Measurements from ENCODE around the gene MAST4.
A peak's percentile ranks its signal among the peaks of the same experiment; 100 is the strongest.

Gene MAST4

GRCh38 chr5:67200809-67201562 lies 604.8 kb downstream of the MAST4 start:
- no peak for DNase-seq

GRCh38 chr5:67201897-67202549 lies 605.8 kb downstream of the MAST4 start:
- no peak for DNase-seq

GRCh38 chr5:67202828-67203227 lies 606.6 kb downstream of the MAST4 start:
- no peak for DNase-seq

- DNase-seq = no peak
Measured at GRCh38 chr5:67203701-67204074, 607.5 kb downstream of the MAST4 start.

GRCh38 chr5:67204821-67205220 lies 608.6 kb downstream of the MAST4 start:
- no peak for DNase-seq

GRCh38 chr5:67205981-67206380 lies 609.8 kb downstream of the MAST4 start:
- no peak for DNase-seq

- no peak for DNase-seq
Measured at GRCh38 chr5:67206461-67206860, 610.3 kb downstream of the MAST4 start.

- no peak for DNase-seq
Measured at GRCh38 chr5:67206929-67207328, 610.7 kb downstream of the MAST4 start.

- DNase-seq = no peak
Measured at GRCh38 chr5:67208403-67208802, 612.2 kb downstream of the MAST4 start.

- peak; percentile 81 for DNase-seq
Measured at GRCh38 chr5:67209141-67209771, 613.1 kb downstream of the MAST4 start.

GRCh38 chr5:67211926-67212325 lies 615.7 kb downstream of the MAST4 start:
- DNase-seq = no peak

- no peak for DNase-seq
Measured at GRCh38 chr5:67214036-67214435, 617.8 kb downstream of the MAST4 start.

GRCh38 chr5:67214707-67215447 lies 618.7 kb downstream of the MAST4 start:
- DNase-seq = no peak

GRCh38 chr5:67215519-67216471 lies 619.6 kb downstream of the MAST4 start:
- no peak for DNase-seq

- DNase-seq = no peak
Measured at GRCh38 chr5:67216564-67216963, 620.4 kb downstream of the MAST4 start.

All from NCI-H1694 treated with DMSO at 0.1 percent for 48 hours (cell line).